Activated CD8-positive, alpha-beta T cell treated with anti-CD3 and anti-CD28 coated beads for 36 hours (primary cell): ENCODE measurements around the gene TMEM176B. TPM values are rescaled to one million over a fixed set of nuclear protein-coding genes. Genes with fewer than 3 reads are reported as not detected.

ENCODE experiments used
- ATAC-seq: fragments of 200-7000 bp; cut with Tn5 transposase; one replicate; pipeline ENCODE4 v1.10.0; 2021; ENCODE audit warnings: mild to moderate bottlenecking, moderate library complexity
- CTCF ChIA-PET: fragments of 350-600 bp; sonication (Branson Sonifier 250); formaldehyde crosslinking; loops from one replicate; lab custom pipeline; 2021; ENCODE audit warnings: antibody characterized with exemption; lab: Charles Lee
- POLR2A ChIA-PET: fragments of 350-600 bp; sonication (Branson Sonifier 250); formaldehyde crosslinking; loops from one replicate; lab custom pipeline; 2021; ENCODE audit warnings: antibody characterized with exemption; lab: Charles Lee
- DNase-seq: peaks from one replicate; pipeline ENCODE4 v3.0.0-alpha.2; 2020
- H3K27ac Mint-ChIP-seq: one replicate; pipeline ENCODE4 v1.8.0; 2021; ENCODE audit warnings: mild to moderate bottlenecking, mixed read lengths
- H3K27me3 Mint-ChIP-seq: one replicate; pipeline ENCODE4 v1.8.0; 2021; ENCODE audit warnings: mixed read lengths
- H3K36me3 Mint-ChIP-seq: one replicate; pipeline ENCODE4 v1.8.0; 2021; ENCODE audit warnings: low read depth, mixed read lengths
- H3K4me1 Mint-ChIP-seq: one replicate; pipeline ENCODE4 v1.8.0; 2021; ENCODE audit warnings: low read depth, mixed read lengths
- H3K4me3 Mint-ChIP-seq: one replicate; pipeline ENCODE4 v1.8.0; 2021; ENCODE audit warnings: mild to moderate bottlenecking, moderate library complexity, mixed read lengths
- H3K9me3 Mint-ChIP-seq: one replicate; pipeline ENCODE4 v1.8.0; 2021; ENCODE audit warnings: mixed read lengths
- CTCF ChIP-seq: fragments of 200-600 bp; IDR thresholded peaks from one replicate; pipeline ENCODE4 v1.8.0; 2022; ENCODE audit warnings: antibody characterized with exemption, mild to moderate bottlenecking
- intact Hi-C: fragments of 100-400 bp; cut with micrococcal nuclease; formaldehyde crosslinking; loops from one replicate; pipeline ENCODE4 v1.10.0; 2022
- total RNA-seq, 2 experiments: library from RNA; stranded (reverse); gene quantifications; one replicate each; pipeline ENCODE4 v1.2.3, GENCODE V29; 2021

TMEM176B gene
- total RNA-seq, 2 experiments from 2014 or later, result not detected

GRCh38 chr7:150829426-150829825 is 29.3 kb upstream of the TMEM176B start:
- peaks cover 29% of the 10 kb centered on the region for H3K27me3 Mint-ChIP-seq
- H3K36me3 Mint-ChIP-seq, result no peaks in the 10 kb centered on the region
- TF ChIP-seq CTCF, result no peak
- no peak for DNase-seq
- H3K9me3 Mint-ChIP-seq, result no peaks in the 10 kb centered on the region
- H3K27ac Mint-ChIP-seq, result no peak overlapping the region
- intact Hi-C loops, result no loop called here
- ATAC-seq, result no peak
- no peak overlapping the region for H3K4me3 Mint-ChIP-seq
- no peaks in the 10 kb centered on the region for H3K4me1 Mint-ChIP-seq
- CTCF ChIA-PET, result interaction anchor here (0.6 kb wide), 1 partner anchor 51 kb away, joined by 4 read pairs; no protein-coding TSS in a partner anchor
- POLR2A ChIA-PET, result no interaction called here

GRCh38 chr7:150828384-150828783 is 28.2 kb upstream of the TMEM176B start:
- ATAC-seq (no peak), DNase-seq (no peak)
- POLR2A ChIA-PET, result no interaction called here
- Mint-ChIP-seq H3K36me3 (no peaks in the 10 kb centered on the region), H3K4me3 (no peak overlapping the region), H3K27ac (no peak overlapping the region), H3K9me3 (no peaks in the 10 kb centered on the region), H3K27me3 (peaks cover 26% of the 10 kb centered on the region), H3K4me1 (no peaks in the 10 kb centered on the region)
- intact Hi-C loops, result no loop called here
- CTCF ChIA-PET, result no interaction called here
- TF ChIP-seq CTCF, result no peak

- intact Hi-C loops, result no loop called here
- Mint-ChIP-seq H3K36me3 (no peaks in the 10 kb centered on the region), H3K4me3 (no peak overlapping the region), H3K27ac (no peak overlapping the region), H3K4me1 (no peaks in the 10 kb centered on the region), H3K27me3 (peaks cover 21% of the 10 kb centered on the region), H3K9me3 (peaks cover 5% of the 10 kb centered on the region)
- POLR2A ChIA-PET, result interaction anchor here (0.6 kb wide), 1 partner anchor 31 kb away, joined by 4 read pairs; no protein-coding TSS in a partner anchor
- ATAC-seq, result no peak
- TF ChIP-seq CTCF, result no peak
- DNase-seq, result no peak
- CTCF ChIA-PET, result no interaction called here
Observed at GRCh38 chr7:150826061-150826849, 26.1 kb upstream of the TMEM176B start.

- DNase-seq, result no peak
- Mint-ChIP-seq H3K27ac (no peak overlapping the region), H3K36me3 (no peaks in the 10 kb centered on the region)
Observed at GRCh38 chr7:150824379-150825177, 24.4 kb upstream of the TMEM176B start.

More at GRCh38 chr7:150824379-150825177, 24.4 kb upstream of the TMEM176B start:
- peaks cover 16% of the 10 kb centered on the region for H3K27me3 Mint-ChIP-seq
- POLR2A ChIA-PET, result no interaction called here
- H3K4me3 Mint-ChIP-seq, result no peak overlapping the region
- H3K4me1 Mint-ChIP-seq, result no peaks in the 10 kb centered on the region
- no peak for TF ChIP-seq CTCF
- no peak for ATAC-seq
- peaks cover 5% of the 10 kb centered on the region for H3K9me3 Mint-ChIP-seq
- CTCF ChIA-PET, result interaction anchor here (0.9 kb wide), 1 partner anchor 46 kb away, joined by 3 read pairs; no protein-coding TSS in a partner anchor
- intact Hi-C loops, result no loop called here
